Keratinocyte (primary cell): ENCODE data around the gene BRSK2. TPM values are rescaled to one million over a fixed set of nuclear protein-coding genes. Genes with fewer than 3 reads are reported as not detected.

Source experiments
- DNase-seq: peaks from one replicate; pipeline ENCODE4 v3.0.0-alpha.2; 2011; ENCODE audit warnings: low read depth, missing footprints, low spot score
- FAIRE-seq: peaks from 2 replicates; lab custom pipeline; 2011; peaks lifted over from hg19 to GRCh38; lab: Jason Lieb, UNC
- H2AFZ ChIP-seq: 2 replicates; pipeline ENCODE4 v1.6.0; 2012; ENCODE audit warnings: low read length, control low read depth, inconsistent platforms; ENCODE audit not compliant: control insufficient read depth
- H3K27ac ChIP-seq: 2 replicates; pipeline ENCODE4 v1.5.1; 2011; ENCODE audit warnings: low read length; ENCODE audit not compliant: control insufficient read depth, insufficient read depth
- H3K27me3 ChIP-seq: 3 replicates; pipeline ENCODE4 v1.6.0; 2011; ENCODE audit warnings: low read length; ENCODE audit not compliant: control insufficient read depth, insufficient read depth; ENCODE audit errors: extremely low read depth
- H3K36me3 ChIP-seq, 2 experiments: 2 replicates in 1 of 2; 3 replicates in 1 of 2; pipeline ENCODE4 v1.5.1; 2011; ENCODE audit warnings: low read length in 2 of 2, mild to moderate bottlenecking in 1 of 2; ENCODE audit not compliant: control insufficient read depth in 2 of 2, insufficient read depth in 2 of 2; ENCODE audit errors: extremely low read depth in 1 of 2
- H3K4me1 ChIP-seq: 3 replicates; pipeline ENCODE4 v1.5.1; 2011; ENCODE audit warnings: low read length; ENCODE audit not compliant: control insufficient read depth, insufficient read depth; ENCODE audit errors: extremely low read depth
- H3K4me2 ChIP-seq: 3 replicates; pipeline ENCODE4 v1.6.0; 2011; ENCODE audit warnings: low read depth, low read length; ENCODE audit not compliant: control insufficient read depth, insufficient read depth; ENCODE audit errors: extremely low read depth
- H3K4me3 ChIP-seq, 3 experiments: fragments of 200-600 bp in 1 of 3; sonication (generic) in 1 of 3; 2 replicates in 2 of 3; 3 replicates in 1 of 3; pipeline ENCODE4 v1.5.1; 2011 to 2016; ENCODE audit warnings: low read length in 3 of 3, mild to moderate bottlenecking in 3 of 3, control low read depth in 2 of 3, inconsistent platforms in 1 of 3, low read depth in 1 of 3, mixed read lengths in 1 of 3, mixed run types in 1 of 3, moderate library complexity in 1 of 3; ENCODE audit not compliant: control insufficient read depth in 2 of 3, insufficient read depth in 2 of 3; ENCODE audit errors: extremely low read depth in 1 of 3
- H3K79me2 ChIP-seq: 2 replicates; pipeline ENCODE4 v1.6.0; 2012; ENCODE audit warnings: low read length; ENCODE audit not compliant: control insufficient read depth, insufficient read depth
- H3K9ac ChIP-seq: 3 replicates; pipeline ENCODE4 v1.6.0; 2011; ENCODE audit warnings: low read length; ENCODE audit not compliant: control insufficient read depth, insufficient read depth; ENCODE audit errors: extremely low read depth
- H3K9me1 ChIP-seq: 3 replicates; pipeline ENCODE4 v1.6.0; 2011; ENCODE audit warnings: low read length; ENCODE audit not compliant: control insufficient read depth, insufficient read depth; ENCODE audit errors: extremely low read depth
- H3K9me3 ChIP-seq: 2 replicates; pipeline ENCODE4 v1.5.1; 2012; ENCODE audit warnings: low read depth, low read length; ENCODE audit not compliant: control insufficient read depth
- H4K20me1 ChIP-seq: 3 replicates; pipeline ENCODE4 v1.6.0; 2011; ENCODE audit warnings: low read length; ENCODE audit not compliant: control insufficient read depth, insufficient read depth; ENCODE audit errors: extremely low read depth
- EZH2 ChIP-seq: IDR thresholded peaks from one replicate; pipeline ENCODE4 v1.6.1; 2012; ENCODE audit warnings: inconsistent platforms, mild to moderate bottlenecking, low read length, moderate library complexity
- dilution Hi-C: fragments of 300-500 bp; cut with MboI; formaldehyde crosslinking; loops from one replicate; pipeline ENCODE4 v1.7.0; 2020; ENCODE audit warnings: low sequenced_read_pairs; ENCODE audit not compliant: extremely low pct_ligation_motif_present
- polyA plus RNA-seq, 5 experiments: library from polyadenylated mRNA; depleted of rRNA in 3 of 5; stranded (reverse) in 3 of 5; stranded (forward) in 1 of 5; unstranded in 1 of 5; fragments of >200 nt; gene quantifications; 1 replicate in 1 of 5; 2 replicates in 3 of 5; 3 replicates in 1 of 5; pipeline versions ENCODE4 v1.2.1 to v1.2.3, GENCODE V29; 2011 to 2012; ENCODE audit warnings: missing spikeins in 2 of 5, low read depth in 1 of 5, low replicate concordance in 1 of 5
- TF ChIP-seq, protein P1 (sequence below), 3 experiments: IDR thresholded peaks in 1 of 3; conservative IDR thresholded peaks in 1 of 3; optimal IDR thresholded peaks in 1 of 3; 2 replicates in 2 of 3; 3 replicates in 1 of 3; pipeline versions ENCODE3 to v1.5.1; 2011; ENCODE audit warnings: low read length in 3 of 3, mild to moderate bottlenecking in 3 of 3, moderate library complexity in 2 of 3, control low read depth in 1 of 3, inconsistent platforms in 1 of 3; ENCODE audit not compliant: insufficient read depth in 2 of 3; ENCODE audit errors: extremely low read depth in 1 of 3

The BRSK2 gene
- polyA plus RNA-seq, 1 donor (not counting 4 experiments of a cell fraction or from before 2014, with no cell fraction given) = 0.09 TPM

DNA sequence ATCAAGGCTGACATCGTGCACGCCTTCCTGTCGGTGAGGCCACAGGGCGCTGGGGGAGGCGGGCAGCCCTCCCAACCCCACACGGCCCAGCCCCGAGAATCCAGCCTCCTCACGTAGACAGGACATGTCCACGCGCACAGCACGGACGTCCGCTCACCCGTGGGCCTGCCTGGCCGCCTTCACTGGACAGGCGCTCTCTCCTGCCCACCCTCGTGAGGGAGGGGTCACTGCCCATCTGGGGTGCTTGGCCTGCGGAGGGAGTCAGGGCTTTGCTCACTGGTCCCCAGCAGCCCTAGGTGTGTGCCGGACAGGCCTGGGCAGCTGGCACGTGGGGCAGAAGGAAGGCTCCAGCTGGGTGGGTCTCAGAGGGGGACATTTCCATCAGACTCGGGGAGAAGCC, 64.8 kb downstream of the BRSK2 start:
- TF ChIP-seq EZH2 = no peak
- TF ChIP-seq, protein P1, sequence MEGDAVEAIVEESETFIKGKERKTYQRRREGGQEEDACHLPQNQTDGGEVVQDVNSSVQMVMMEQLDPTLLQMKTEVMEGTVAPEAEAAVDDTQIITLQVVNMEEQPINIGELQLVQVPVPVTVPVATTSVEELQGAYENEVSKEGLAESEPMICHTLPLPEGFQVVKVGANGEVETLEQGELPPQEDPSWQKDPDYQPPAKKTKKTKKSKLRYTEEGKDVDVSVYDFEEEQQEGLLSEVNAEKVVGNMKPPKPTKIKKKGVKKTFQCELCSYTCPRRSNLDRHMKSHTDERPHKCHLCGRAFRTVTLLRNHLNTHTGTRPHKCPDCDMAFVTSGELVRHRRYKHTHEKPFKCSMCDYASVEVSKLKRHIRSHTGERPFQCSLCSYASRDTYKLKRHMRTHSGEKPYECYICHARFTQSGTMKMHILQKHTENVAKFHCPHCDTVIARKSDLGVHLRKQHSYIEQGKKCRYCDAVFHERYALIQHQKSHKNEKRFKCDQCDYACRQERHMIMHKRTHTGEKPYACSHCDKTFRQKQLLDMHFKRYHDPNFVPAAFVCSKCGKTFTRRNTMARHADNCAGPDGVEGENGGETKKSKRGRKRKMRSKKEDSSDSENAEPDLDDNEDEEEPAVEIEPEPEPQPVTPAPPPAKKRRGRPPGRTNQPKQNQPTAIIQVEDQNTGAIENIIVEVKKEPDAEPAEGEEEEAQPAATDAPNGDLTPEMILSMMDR (optimal IDR thresholded peaks at IDR 0.05 in 1 of 3, IDR thresholded peaks at IDR 0.05 in 1 of 3, conservative IDR thresholded peaks at IDR 0.05 in 1 of 3; ENCODE audit: extremely low read depth in 1 of 3, insufficient read depth in 2 of 3, low read length in 3 of 3) = no peak
- Histone ChIP-seq H2AFZ (no peak overlapping the region), H3K27me3 (peaks cover 27% of the 10 kb centered on the region), H3K4me2 (no peak overlapping the region), H3K4me3 (no peak overlapping the region), H3K9ac (no peak overlapping the region), H4K20me1 (peaks cover 3% of the 10 kb centered on the region), H3K27ac (no peak overlapping the region), H3K9me3 (no peaks in the 10 kb centered on the region), H3K4me1 (no peaks in the 10 kb centered on the region), H3K9me1 (no peaks in the 10 kb centered on the region), H3K79me2 (no peaks in the 10 kb centered on the region), H3K36me3 (no peaks in the 10 kb centered on the region)
- DNase-seq = no peak
- FAIRE-seq = no peak
- dilution Hi-C loops = no loop called here

DNA sequence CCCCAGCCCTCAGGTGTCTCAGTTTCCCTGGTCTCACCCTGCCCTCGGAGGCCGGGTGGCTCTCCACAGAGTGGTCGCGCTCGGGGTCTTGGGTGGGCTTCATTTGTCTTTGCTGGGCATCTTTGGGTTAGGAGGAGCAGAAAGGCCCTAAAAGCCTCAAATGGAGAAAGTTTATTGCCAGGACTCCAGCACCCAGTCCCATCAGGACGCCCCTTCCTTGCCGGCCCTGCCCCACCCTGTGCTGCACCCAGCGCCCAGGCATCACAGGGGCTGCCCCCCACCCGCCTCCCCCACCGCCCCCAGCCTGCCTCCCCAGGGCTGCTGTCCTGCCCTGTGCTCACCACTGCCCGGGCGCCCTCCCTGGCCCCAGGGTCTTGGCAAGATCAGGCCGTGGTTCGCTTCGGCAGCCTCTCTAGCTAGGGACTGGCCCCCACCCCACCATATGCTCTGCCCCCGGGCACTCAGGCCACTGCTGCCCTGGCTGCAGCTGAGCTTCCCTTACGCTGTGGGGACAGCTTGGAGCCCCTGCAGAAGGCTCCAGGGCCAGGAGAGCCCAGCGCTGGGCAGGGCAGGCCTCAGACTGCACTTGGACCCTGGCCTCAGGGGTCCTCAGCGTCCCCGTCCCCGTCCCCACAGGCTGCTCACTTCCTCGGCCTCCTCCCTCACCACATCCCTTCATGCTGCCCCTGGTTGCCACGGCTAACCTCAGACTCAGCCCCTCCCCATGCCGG, 65.5 kb downstream of the BRSK2 start:
- DNase-seq (no peak), FAIRE-seq (no peak)
- Histone ChIP-seq H3K9me3 (no peaks in the 10 kb centered on the region), H3K27ac (no peak overlapping the region), H3K79me2 (no peaks in the 10 kb centered on the region), H3K27me3 (peaks cover 27% of the 10 kb centered on the region), H3K4me3 (no peak overlapping the region), H3K4me2 (no peak overlapping the region), H2AFZ (no peak overlapping the region), H3K9me1 (no peaks in the 10 kb centered on the region), H3K9ac (no peak overlapping the region), H3K36me3 (no peaks in the 10 kb centered on the region), H4K20me1 (peaks cover 3% of the 10 kb centered on the region), H3K4me1 (no peaks in the 10 kb centered on the region)
- dilution Hi-C loops = no loop called here
- no peak for TF ChIP-seq EZH2
- TF ChIP-seq, protein P1 (optimal IDR thresholded peaks at IDR 0.05 in 1 of 3, IDR thresholded peaks at IDR 0.05 in 1 of 3, conservative IDR thresholded peaks at IDR 0.05 in 1 of 3; ENCODE audit: extremely low read depth in 1 of 3, insufficient read depth in 2 of 3, low read length in 3 of 3) = no peak
